GM18858 (cell line): ENCODE data around the gene JAK3.
"Not testable (repeated sequence)": the region's sequence is repeated elsewhere in the genome, so short reads cannot be mapped to it uniquely, and the experiment has no call there.

Experiments used
- ATAC-seq: cut with Tn5 transposase; IDR thresholded peaks from one replicate; pipeline ENCODE4 v1.9.1; 2021; ENCODE audit not compliant: unreplicated experiment

The JAK3 gene

DNA sequence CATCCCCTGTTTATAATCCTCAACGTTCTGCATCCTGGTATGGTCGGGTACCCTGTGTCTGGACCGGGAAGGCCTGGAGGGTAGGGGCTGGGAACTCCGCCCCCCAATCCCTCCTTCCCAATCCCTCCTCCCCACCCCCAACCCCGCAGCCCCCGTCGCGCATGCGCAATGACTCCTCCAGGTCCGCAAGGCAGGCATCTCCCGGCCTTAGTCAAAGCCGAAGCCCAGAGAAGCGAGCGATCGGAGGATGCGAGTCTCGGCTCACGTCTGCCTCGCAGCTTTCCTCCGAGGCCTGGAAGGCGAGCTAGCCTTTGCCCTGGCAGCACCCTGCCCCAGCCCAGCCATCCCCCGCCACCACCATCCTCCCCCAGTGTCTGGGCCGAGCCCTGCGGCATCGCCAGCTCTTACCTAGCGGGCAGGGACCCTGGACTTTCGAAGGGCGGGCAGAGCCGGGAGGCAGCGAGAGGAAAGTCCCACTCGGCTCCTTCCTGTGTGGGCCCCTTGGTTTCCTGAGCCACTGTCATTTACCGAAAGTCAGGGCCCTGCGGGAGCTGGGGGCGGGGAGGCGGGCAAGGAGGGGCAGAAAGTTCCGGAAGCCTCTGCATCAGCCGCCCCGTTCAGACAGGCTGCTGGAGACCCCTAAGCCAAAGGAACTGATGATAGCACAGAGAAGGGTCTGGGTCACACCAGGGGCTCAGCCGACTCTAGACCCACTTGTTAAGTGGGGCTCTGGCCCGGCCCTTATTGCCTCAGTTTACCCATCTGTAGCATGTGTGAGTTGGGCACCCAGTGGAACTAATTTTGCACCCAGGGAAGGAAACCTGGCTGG, at the start of gene JAK3:
Gene JAK3, minus strand, starts transcription at position 445 of the 829 bp plus-strand sequence. CDS start 3,565 bp downstream, outside the sequence.
- no peak for ATAC-seq

DNA sequence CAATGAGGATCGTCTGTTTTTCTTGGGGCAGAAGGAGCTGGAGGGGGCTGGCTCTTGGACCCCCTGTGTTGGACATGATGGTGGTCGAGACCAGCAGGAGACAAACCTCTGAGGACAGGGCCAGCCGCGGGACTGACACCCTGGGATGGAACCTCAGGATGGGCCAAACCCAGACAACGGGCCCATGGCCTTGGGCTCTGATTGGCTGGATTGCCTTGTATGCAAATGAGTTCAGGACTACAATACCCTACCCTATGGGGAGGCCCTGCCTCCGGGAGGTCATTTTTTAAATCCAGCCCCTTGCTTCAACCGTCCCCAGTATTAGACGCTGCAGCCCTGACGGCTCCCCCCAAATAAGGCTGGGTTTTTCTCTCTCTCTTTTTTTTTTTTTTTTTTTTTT, 46.0 kb upstream of the JAK3 start:
- no peak for ATAC-seq

DNA sequence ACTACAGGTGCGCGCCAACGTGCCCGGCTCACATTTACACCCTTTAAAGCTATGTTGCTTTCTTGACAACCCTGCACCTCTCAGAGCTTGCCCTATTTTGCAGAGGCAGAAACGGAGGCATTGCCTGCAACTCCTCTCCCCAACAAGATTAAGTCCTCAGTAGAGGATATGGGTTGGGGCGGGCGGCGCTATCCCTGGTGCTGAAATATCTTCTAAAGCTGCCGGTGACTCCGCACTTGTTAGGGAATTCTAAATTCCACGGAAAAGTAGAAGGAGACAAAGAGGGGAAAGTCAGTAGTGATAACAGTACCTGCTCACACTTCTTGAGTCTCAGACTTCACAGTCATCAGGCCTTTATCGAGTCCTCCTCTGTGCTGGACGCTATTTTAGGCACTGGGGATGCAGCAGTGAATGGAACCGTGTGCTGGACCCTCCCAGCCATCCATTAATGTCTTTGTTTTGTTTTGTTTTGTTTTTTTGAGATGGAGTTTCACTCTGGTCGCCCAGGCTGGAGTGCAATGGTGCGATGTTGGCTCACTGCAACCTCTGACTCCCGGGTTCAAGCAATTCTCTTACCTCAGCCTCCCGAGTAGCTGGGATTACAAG, 41.9 kb upstream of the JAK3 start:
- no peak for ATAC-seq

DNA sequence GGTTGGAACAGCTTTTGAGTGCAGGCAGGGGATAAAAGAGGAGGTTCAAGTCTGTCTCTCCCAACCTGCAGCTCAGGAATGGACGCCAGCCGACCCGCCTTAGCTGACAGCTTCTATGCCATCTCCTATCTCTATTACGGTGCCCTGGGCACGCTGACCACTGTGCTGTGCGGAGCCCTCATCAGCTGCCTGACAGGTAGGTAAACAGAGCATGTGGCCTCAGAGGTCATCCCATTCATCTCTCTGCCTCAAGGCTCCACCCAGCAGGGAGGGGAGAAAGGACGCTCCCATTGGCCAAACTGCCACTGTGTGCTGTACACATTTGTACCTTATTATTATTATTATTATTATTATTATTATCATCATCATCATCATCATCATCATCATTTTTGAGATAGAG, 40.5 kb upstream of the JAK3 start:
- no peak for ATAC-seq

DNA sequence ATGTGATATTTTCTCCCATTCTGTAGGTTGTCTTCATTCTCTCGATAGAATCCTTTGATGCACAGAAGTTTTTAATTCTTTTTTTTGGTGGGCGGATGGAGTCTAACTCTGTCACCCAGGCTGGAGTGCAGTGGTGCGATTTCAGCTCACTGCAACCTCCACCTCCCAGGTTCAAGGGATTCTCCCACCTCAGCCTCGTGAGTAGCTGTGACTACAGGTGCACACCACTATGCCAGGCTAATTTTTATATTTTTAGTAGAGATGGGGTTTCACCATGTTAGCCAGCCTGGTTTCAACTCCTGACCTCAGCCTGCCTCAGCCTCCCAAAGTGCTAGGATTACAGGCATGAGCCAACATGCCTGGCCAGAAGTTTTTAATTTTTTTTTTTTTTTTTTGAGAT, 39.4 kb upstream of the JAK3 start:
- not testable (repeated sequence) for ATAC-seq

DNA sequence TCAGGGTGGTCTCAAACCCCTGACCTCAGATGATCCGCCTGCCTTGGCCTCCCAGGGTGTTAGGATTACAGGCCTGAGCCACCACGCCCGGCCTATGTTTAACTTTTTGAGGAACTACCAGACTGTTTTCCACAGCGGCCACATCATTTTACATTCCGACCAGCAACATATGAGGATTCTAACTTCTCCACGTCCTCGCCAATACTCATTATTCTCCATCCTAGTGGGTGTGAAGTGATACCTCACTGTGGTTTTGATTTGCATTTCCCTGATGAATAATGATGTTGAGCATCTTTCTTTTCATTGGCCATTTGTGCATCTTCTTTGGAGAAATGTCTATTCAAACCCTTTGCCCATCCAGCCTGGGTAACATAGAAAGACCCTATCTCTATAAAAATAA, 38.7 kb upstream of the JAK3 start:
- no peak for ATAC-seq

DNA sequence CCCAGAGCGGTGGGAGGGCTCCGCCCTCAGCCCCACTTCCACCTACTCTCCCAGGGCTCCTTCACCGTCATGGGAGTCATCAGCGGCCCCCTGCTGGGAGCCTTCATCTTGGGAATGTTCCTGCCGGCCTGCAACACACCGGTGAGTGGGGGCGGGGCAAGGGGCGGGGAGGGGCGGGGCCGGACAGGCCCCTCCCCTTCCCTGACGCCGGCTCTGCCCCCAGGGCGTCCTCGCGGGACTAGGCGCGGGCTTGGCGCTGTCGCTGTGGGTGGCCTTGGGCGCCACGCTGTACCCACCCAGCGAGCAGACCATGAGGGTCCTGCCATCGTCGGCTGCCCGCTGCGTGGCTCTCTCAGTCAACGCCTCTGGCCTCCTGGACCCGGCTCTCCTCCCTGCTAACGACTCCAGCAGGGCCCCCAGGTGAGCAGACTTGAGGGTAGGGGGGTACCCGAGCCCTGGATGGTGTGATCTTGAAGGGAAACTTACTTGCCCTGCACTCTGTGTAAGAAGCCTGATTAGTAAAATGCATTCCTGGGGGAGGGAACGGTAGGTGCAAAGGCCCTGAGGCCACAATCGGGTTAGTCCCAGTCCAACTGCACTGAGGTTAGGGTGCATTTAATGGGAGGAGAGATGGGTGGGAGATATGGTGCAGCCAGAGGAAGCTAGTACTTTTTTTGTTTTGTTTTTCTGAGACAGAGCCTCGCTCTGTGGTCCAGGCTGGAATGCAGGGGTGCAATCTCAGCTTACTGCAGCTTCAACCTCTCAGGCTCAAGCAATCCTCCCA, 36.0 kb upstream of the JAK3 start:
- ATAC-seq = no peak

DNA sequence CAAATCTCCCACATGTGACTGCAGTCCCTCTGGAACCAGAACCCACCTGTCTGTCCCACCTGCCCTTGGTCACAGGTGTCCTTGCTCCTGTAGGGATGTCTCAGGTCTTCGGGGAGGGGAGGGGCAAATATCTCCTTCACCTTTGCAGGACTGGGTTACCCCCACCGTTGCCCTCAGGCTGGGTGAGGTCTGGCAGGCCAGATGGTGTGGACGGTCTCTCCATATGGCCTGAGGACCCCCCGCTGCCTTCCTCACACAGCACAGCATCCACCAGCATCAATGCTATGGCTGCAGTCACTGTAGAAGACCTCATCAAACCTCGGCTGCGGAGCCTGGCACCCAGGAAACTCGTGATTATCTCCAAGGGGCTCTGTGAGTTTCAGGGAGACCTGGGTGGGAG, 33.9 kb upstream of the JAK3 start:
- ATAC-seq = no peak

DNA sequence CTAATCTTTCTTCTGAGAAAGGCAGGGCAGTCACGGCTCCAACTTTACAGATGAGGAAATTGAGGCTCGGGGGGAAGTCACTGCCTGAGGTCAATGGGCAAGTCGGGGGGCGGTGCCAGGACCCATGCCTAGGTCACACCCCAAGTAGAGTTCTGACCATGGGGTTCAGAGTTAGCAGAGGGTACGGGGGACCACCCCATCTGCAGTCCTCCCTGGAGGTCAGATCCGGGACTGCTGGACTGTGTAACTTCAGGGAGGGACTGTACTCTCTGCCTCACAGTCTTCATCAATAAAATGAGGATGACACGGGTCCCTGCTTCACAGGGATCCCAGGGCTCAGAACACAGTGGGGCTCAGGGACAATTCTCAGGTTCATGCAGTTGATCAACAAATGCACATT, 31.7 kb upstream of the JAK3 start:
- no peak for ATAC-seq

DNA sequence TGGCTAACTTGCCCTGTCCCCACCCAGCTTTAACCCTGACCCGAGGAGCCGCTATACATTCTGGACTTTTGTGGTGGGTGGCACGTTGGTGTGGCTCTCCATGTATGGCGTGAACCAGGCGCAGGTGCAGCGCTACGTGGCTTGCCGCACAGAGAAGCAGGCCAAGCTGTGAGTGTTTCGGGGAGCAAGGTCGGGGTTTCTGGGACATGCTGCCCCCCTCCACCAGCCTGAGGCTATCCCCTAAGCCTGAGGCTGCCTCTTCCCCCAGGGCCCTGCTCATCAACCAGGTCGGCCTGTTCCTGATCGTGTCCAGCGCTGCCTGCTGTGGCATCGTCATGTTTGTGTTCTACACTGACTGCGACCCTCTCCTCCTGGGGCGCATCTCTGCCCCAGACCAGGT, 29.9 kb upstream of the JAK3 start:
- no peak for ATAC-seq

DNA sequence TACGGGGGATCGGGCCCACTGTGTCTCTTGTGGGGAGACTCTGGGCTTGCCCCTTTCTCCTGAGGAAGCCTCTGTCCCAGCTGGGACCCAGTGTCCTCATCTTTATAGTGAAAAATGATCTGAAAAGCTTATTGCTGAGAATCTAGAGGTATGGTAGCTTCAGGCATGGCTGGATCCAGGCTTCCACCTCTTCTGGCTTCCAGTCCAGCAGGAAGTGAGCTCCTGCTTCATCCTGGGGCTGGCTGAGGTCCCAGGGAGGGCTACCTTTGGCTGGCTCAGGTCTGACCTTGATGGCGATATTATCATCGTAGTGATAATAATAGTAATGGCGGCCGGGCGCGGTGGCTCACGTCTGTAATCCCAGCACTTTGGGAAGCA, 27.0 kb upstream of the JAK3 start:
- ATAC-seq = no peak

DNA sequence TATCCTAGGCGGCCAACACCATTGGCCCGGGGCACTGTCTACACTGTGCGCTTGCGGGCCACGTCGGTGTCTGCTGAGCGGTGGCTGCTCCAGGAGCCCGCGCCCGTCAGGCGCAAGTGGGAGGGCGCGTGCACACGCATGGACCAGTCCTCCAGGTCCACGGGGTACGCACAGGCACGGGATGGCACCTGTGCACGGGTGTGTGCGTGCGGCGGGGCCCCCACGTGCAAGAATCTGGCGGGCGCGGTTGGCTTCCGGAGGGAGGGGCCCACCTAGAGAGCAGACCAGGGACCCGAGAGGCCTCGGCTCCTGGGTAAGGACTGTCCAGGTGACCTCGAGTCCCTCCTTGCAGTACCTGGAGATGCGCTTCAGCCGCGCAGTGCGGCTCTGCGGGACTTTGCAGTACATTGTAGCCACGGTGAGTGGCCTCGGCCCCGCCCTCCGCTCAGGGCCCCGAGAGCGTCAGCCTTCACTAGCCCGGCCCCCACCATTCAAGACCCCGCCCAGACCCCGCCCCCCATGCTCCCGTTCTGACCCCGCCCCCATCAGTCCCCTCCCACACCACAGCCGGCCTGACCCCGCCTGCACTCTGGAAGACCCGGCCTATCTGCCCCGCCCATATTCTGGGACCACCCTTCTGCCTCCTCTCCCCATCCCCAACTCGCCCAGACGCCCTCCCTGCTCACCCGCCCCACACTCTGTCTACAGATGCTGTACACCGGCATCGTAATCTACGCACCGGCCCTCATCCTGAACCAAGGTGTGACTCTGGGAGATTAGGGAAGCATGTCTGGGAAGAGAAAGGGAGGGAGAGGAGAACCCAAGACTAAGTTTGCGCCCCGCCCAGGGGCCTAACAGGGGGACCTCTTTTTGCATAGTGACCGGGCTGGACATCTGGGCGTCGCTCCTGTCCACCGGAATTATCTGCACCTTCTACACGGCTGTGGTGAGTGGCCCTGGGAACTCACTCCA, 26.3 kb upstream of the JAK3 start:
- ATAC-seq = no peak

DNA sequence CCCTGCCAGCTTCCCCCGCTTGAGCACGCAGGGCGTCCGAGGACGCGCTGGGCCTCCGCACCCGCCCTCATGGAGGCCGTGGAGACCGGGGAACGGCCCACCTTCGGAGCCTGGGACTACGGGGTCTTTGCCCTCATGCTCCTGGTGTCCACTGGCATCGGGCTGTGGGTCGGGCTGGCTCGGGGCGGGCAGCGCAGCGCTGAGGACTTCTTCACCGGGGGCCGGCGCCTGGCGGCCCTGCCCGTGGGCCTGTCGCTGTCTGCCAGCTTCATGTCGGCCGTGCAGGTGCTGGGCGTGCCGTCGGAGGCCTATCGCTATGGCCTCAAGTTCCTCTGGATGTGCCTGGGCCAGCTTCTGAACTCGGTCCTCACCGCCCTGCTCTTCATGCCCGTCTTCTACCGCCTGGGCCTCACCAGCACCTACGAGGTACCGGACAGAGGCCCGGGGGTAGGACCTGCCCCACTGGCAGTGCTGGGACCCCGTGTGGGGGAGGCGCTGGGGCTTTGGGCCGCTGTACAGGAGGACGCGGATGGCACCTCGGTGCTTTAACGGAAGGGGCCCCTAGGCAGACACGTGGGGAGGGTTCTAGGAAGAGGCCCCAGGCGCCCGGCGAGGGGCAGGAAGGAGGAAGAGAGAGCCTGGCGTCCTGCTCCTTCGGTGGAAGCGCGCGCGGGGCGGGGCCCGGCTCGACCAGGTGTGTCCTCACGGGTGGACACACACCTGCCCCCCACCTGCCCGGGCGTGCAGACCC, 24.6 kb upstream of the JAK3 start:
- ATAC-seq = no peak

DNA sequence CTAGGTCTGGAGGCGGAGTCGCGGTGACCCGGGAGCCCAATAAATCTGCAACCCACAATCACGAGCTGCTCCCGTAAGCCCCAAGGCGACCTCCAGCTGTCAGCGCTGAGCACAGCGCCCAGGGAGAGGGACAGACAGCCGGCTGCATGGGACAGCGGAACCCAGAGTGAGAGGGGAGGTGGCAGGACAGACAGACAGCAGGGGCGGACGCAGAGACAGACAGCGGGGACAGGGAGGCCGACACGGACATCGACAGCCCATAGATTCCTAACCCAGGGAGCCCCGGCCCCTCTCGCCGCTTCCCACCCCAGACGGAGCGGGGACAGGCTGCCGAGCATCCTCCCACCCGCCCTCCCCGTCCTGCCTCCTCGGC, 24.1 kb upstream of the JAK3 start, which contains the start of gene SLC5A5:
Gene SLC5A5, plus strand, starts transcription at position 68 of the 373 bp plus-strand sequence. CDS start 375 bp downstream, outside the sequence.
- ATAC-seq = no peak

DNA sequence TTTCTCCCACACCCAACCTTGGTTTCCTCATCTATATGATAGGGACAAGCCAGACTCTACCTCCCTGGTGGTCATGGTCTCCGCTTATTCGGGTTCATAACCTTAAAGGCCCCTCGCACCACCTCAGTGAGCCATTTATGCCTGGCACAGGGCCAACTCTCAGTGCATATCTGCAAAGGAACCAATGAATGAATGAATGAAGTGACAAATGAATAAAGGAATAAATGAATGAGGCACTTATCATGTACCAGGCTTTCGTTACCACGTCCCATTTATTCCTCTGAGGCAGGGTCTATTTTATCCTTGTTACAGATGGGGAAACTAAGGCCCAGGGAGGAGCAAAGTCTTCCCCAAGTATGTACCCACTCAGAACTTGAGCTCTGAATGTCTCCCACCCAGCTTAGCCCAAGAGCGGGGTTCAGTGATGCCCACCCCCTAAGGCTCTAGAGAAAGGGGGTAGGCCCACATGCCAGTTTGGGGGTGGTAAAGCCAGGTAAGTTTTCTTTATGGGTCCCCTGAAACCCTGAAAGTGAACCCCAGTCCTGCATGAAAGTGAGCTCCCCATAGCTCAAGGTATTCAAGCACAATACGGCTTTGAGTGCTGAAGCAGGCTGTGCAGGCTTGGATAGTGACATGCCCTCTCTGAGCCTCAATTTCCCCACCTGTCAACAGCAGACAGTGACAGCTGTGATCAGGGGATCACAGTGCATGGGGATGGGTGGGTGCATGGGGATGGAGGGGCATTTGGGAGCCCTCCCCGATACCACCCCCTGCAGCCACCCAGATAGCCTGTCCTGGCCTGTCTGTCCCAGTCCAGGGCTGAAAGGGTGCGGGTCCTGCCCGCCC, 23.5 kb upstream of the JAK3 start:
- ATAC-seq = no peak

DNA sequence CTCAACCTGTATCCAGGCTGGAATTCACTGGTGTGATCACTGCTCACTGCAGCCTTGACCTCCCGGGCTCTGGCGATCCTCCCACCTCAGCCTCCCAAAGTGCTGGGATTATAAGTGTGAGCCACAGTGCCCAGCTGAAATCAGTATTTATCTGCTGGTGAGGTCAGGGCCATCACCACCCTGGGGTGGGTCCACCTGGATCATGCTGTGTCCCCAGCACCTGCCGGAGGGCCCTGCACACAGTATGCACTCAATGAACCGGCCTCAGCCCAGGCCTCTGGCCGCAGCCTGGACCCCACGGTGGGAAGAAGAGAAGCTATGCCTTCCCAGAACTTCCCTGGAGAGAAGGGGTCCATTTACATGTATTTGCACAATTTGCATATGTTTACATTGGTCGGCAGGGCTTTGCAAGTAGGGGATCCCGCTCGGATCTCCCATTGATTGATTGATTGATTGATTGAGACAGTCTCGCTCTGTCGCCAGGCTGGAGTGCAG, 21.4 kb upstream of the JAK3 start:
- no peak for ATAC-seq

DNA sequence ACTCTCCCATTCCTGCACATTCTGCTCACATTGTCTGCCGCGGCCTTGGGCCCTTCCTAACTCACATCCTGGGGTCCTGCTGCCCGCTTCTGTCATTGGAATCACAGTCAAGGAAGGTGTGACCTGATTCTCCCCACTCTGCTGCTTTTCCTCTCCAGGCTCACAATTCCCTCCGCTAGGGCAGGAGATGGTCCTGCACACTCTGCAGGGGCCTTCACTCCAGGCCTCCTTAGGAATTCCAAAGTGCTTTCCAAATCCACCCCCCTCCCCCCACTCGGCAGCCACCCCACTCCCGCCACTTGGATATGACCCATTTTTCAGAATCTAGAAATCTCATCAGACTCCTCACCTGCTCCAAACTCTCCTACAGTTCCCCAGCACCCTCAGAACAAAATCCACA, 20.9 kb upstream of the JAK3 start:
- no peak for ATAC-seq

DNA sequence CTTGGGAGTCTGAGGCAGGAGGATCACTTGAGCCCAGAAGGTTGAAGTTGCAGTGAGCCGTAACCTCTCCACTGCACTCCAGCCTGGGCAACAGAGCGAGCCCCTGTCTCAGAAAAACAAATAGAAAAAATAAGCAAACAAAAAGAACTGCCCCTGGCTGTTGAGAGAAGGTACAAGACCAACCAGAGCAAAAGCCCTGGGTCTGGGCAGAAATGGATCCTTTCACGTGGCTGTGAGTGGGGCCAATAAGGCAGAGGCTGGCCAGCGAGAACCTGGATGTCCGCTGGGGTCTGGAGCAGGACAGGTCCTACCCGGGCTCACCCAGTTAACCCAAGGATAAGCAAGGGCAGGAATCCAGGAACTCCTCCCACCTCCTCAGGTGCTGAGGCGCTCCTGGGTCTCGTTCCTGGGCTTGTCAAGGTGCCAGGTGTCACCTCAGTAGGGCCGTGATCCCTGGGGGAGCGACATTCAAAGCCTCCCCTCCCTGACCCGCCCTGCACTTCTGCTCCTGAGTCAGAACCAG, 19.2 kb upstream of the JAK3 start:
- ATAC-seq = no peak
